Lung microvascular endothelial cell (primary cell): ENCODE results near the gene VCAN. TPM values are rescaled to one million over a fixed set of nuclear protein-coding genes. Genes with fewer than 3 reads are reported as not detected.

Experiments used
- DNase-seq, 2 donors: peaks; one replicate each; pipeline versions ENCODE4 v3.0.0 to v3.0.0-alpha.2; 2010; ENCODE audit warnings: low read depth in 2 of 2
- total RNA-seq: library from RNA; depleted of rRNA; stranded (reverse); fragments of >200 nt; gene quantifications from 2 replicates; pipeline ENCODE4 v1.2.1, GENCODE V29; 2014

VCAN gene
- total RNA-seq, 1 donor from 2014 or later, result 0.60 TPM

DNA sequence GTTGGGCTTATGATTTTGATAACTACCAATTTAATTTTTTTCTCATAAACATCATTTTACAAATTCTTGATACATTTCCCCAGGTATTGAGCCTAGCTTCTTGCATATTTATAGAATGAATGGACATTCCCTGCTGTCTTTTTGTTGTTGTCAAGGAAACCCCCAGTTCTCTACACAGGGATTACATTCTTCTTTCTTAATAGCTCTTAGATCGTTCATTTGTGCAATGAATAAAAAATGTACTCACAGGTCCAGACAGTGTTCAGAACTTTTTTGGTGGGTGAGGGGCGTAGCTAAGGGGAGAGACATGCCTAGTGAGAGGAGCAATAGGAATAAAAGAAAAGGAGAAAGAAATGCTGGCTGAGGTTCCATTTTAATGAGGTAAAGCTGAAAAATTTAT lies 58.6 kb downstream of the VCAN start:
- DNase-seq, result no peak

GRCh38 chr5:83531661-83532060 lies 60.1 kb downstream of the VCAN start:
- DNase-seq, result no peak

DNA sequence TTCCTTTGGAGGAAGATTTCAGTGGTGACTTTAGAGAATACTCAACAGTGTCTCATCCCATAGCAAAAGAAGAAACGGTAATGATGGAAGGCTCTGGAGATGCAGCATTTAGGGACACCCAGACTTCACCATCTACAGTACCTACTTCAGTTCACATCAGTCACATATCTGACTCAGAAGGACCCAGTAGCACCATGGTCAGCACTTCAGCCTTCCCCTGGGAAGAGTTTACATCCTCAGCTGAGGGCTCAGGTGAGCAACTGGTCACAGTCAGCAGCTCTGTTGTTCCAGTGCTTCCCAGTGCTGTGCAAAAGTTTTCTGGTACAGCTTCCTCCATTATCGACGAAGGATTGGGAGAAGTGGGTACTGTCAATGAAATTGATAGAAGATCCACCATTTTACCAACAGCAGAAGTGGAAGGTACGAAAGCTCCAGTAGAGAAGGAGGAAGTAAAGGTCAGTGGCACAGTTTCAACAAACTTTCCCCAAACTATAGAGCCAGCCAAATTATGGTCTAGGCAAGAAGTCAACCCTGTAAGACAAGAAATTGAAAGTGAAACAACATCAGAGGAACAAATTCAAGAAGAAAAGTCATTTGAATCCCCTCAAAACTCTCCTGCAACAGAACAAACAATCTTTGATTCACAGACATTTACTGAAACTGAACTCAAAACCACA lies 67.4 kb downstream of the VCAN start:
- no peak for DNase-seq

DNA sequence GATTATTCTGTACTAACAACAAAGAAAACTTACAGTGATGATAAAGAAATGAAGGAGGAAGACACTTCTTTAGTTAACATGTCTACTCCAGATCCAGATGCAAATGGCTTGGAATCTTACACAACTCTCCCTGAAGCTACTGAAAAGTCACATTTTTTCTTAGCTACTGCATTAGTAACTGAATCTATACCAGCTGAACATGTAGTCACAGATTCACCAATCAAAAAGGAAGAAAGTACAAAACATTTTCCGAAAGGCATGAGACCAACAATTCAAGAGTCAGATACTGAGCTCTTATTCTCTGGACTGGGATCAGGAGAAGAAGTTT lies 67.9 kb downstream of the VCAN start:
- DNase-seq, result no peak

DNA sequence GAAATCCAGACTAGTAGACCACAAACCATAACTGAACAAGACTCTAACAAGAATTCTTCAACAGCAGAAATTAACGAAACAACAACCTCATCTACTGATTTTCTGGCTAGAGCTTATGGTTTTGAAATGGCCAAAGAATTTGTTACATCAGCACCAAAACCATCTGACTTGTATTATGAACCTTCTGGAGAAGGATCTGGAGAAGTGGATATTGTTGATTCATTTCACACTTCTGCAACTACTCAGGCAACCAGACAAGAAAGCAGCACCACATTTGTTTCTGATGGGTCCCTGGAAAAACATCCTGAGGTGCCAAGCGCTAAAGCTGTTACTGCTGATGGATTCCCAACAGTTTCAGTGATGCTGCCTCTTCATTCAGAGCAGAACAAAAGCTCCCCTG lies 68.6 kb downstream of the VCAN start:
- no peak for DNase-seq

- no peak for DNase-seq
These were observed 69.2 kb downstream of the VCAN start for GRCh38 chr5:83540783-83541182.

DNA sequence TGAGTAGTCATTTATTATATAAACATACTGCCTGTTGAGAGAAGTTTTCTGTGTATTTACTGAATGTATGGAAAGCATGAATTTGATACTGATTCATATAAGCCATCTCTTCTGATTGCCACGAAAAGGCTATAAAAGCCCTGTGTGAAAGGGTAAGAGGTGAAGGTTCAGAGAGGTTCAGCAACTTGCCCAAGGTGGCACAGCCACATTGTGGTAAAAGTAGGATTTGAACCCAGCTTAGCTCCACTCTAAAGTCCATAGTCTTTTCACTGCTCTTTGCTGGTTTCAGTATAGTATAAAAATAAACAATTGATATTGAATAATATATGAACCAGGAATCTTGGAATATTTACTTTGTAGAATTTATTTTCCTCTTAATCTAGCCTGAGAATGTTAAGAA lies 71.3 kb downstream of the VCAN start:
- DNase-seq, result no peak

- no peak for DNase-seq
These were observed 72.4 kb downstream of the VCAN start for GRCh38 chr5:83543898-83544297.

DNA sequence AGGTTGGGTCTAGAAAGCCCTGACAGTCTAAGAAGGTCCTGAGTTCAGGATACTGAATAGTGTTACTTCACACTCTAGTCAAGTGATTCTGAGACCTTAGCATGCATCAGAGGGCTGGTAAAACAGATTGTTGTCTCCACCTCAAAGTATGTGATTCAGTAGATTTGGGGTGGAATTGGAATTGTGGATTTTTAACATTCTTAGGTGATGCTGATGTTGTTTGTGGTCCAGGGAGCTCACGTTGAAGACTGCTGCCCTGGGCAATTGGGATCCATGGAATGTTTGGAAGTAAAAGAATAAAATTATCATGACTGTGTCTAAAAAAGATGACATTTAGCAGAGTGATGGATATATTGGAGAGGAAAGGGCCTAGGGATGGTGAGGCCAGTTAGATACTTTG lies 75.6 kb downstream of the VCAN start:
- DNase-seq, result no peak

DNA sequence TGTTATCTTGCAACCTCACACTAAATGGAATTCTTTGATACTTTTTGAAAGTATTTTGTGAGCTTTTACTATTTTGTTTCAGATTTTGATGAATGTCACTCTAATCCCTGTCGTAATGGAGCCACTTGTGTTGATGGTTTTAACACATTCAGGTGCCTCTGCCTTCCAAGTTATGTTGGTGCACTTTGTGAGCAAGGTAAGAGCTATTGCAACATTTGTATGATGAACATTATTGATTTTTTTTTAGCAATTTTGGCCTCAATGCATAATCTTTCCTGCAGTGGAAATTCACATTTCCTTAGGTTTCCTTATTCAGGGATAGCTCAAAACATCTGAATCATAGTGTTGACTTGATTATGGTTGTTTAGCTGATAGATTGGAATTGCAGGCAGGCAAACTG lies 76.3 kb downstream of the VCAN start:
- no peak for DNase-seq

- no peak for DNase-seq
These were observed 77.0 kb downstream of the VCAN start for GRCh38 chr5:83548581-83548980.

DNA sequence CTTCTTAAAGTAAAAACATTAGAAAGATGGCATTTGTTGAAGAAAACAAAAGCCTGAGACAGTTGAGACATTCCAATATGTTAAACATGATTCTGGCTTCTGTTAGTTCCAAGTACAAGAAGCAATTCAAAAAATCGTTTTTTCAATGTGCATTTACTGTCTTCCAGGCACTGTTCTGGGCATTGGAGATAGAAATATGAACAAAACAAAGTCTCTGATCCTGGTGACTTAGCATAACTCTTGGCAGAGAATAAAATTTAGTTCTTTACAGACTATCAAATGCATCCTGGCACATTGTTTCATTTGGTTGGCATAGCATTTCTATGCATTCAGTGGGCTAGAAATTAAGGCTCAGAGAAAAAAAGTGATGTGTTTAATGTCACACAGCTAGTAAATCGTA lies 77.5 kb downstream of the VCAN start:
- DNase-seq, result no peak

DNA sequence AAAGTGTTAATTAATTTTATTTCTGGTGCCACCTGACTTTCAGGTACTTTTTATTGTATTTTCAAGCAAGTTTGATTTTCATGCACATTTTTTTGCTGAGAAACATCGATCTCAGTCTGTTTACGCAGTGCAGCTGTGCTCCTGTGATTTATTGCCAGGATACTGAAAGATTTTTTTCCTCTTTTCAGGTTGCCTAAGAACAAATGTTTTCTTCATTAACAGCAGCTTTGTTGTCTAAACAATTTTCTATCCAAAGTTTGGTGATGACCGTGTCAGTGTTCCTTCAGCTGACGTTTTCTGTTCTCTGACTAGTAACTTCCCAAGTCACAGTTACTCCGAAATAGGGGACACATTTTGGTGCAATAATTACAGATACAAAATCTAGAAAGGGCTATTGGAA lies 78.1 kb downstream of the VCAN start:
- DNase-seq, result no peak

- DNase-seq, result peak in 1 of 2 donors; percentile 8
These were observed 80.3 kb downstream of the VCAN start for GRCh38 chr5:83551821-83552220.

- DNase-seq, result no peak
These were observed 80.7 kb downstream of the VCAN start for GRCh38 chr5:83552275-83552674.

GRCh38 chr5:83553000-83553486 lies 81.5 kb downstream of the VCAN start:
- DNase-seq, result no peak

GRCh38 chr5:83554133-83554532 lies 82.6 kb downstream of the VCAN start:
- DNase-seq, result no peak

DNA sequence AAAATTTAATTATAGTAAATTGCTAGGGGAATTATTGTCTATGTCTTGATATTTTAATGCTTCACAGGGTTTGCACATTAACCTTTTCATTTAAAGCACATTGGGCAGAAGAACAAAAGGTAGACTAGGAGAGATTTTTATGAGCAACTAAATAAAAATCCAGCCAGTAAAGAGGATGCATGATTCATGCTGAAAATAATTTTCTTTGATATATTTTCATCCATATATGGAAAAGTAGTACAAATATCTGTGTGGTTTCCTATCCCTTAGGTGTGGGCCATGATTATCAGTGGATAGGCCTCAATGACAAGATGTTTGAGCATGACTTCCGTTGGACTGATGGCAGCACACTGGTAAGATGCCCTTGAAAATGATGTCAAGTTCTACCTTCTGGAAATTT lies 83.1 kb downstream of the VCAN start:
- no peak for DNase-seq

DNA sequence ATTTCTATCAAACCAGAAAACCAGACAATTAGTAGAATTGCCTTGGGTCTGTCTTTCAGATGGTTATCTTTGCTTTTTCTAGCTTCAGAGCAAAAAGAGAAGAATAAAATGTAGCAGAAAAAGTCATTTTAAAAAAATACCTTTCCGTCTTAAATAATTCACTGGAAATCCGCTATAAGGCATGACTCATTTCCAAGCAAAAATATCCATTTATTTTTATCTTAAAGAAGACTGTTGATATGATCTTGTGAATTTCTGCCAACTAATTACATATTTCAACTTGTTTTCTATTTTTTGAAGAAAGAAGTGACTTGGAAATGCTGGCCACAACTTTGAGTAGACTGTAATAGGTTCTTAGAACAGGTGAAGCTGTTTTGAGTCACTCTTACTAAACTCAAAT lies 83.7 kb downstream of the VCAN start:
- DNase-seq, result peak in 1 of 2 donors; percentile 32

GRCh38 chr5:83556190-83556589 lies 84.6 kb downstream of the VCAN start:
- no peak for DNase-seq

DNA sequence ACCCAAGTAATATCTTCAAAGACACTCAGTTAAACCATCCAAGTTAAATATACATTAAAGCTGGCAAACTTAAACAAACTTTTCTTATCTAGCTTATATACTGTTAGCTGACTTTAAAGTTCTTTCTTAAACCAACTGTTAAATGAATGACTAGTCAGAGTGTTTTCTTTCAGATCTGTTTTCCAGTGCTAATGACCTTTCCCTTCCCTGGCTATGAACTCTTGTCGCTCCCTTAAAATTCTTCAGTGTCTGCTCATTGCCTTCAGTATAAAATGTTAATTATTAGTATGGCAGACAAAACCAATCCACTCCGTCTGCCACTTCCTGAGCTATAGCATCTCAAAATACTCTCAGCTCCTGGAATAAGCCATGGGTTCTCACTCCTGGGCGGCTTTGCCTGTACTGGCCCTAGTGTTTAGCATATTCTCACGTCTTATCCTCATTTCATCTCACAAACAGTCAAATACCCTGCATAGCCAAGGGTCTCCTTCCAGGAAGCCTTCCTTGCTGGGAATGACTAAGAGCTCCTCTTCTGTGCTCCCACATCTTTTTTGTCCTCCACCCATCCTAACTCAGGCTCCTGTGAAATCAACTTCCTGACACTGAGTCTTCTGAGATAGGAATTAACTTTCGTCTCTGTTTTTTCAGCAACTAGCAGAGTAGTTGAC lies 87.7 kb downstream of the VCAN start:
- no peak for DNase-seq

GRCh38 chr5:83562071-83562606 lies 90.6 kb downstream of the VCAN start:
- DNase-seq, result no peak
